Upper lobe of left lung (tissue), 4 donors: Measurements from ENCODE around the gene GSTA5.

Source experiments
- CTCF ChIP-seq, 6 experiments: fragments of 450-650 bp in 4 of 6; fragments of 200-600 bp in 2 of 6; sonication (generic) in 2 of 6; IDR thresholded peaks; one replicate each; pipeline ENCODE4 v1.5.1; 2016 to 2019; ENCODE audit warnings: antibody characterized with exemption in 6 of 6
- EP300 ChIP-seq, 4 donors: sonication (generic); formaldehyde crosslinking; IDR thresholded peaks; one replicate each; pipeline ENCODE4 v1.5.1; 2017; ENCODE audit warnings: antibody characterized with exemption in 4 of 4, control low read depth in 2 of 4
- POLR2A ChIP-seq, 4 donors: fragments of 450-650 bp; IDR thresholded peaks; one replicate each; pipeline ENCODE4 v1.5.1; 2016 to 2017; ENCODE audit warnings: antibody characterized with exemption in 4 of 4, mild to moderate bottlenecking in 2 of 4

- TF ChIP-seq CTCF (IDR thresholded peaks at IDR 0.05) = no peak
- TF ChIP-seq POLR2A (IDR thresholded peaks at IDR 0.05) = no peak
- TF ChIP-seq EP300 (IDR thresholded peaks at IDR 0.05) = no peak
These were observed 8.5 kb upstream of the GSTA5 start for GRCh38 chr6:52849137-52849536.
